Adrenal gland (tissue), 12 donors: ENCODE results near the gene L3MBTL1. TPM values are rescaled to one million over a fixed set of nuclear protein-coding genes. Genes with fewer than 3 reads are reported as not detected.

ENCODE experiments used
- DNase-seq, 7 donors: peaks; one replicate each; pipeline ENCODE4 v3.0.0-alpha.2; 2019 to 2020
- H3K27ac ChIP-seq, 5 donors: fragments of 200-600 bp; sonication (generic) in 4 of 5; 1 replicate in 3 of 5; 2 replicates in 2 of 5; pipeline versions ENCODE4 v1.5.1 to v1.8.0; 2016 to 2020; ENCODE audit warnings: mild to moderate bottlenecking in 1 of 5
- H3K27me3 ChIP-seq: fragments of 200-600 bp; 2 replicates; pipeline ENCODE4 v1.8.0; 2021
- H3K36me3 ChIP-seq, 2 donors: fragments of 200-600 bp; replicated peaks in 1 of 2; 1 replicate in 1 of 2; 2 replicates in 1 of 2; pipeline versions ENCODE4 v1.5.1 to v1.8.0; 2018 to 2022
- H3K4me1 ChIP-seq, 2 donors: fragments of 200-600 bp; replicated peaks in 1 of 2; 1 replicate in 1 of 2; 2 replicates in 1 of 2; pipeline versions ENCODE4 v1.5.1 to v1.8.0; 2018 to 2021
- H3K4me3 ChIP-seq, 4 donors: fragments of 200-600 bp; sonication (generic) in 3 of 4; one replicate each; pipeline ENCODE4 v1.5.1; 2016 to 2018
- H3K9me3 ChIP-seq, 3 donors: fragments of 200-600 bp; sonication (generic) in 1 of 3; replicated peaks in 1 of 3; 1 replicate in 2 of 3; 2 replicates in 1 of 3; pipeline versions ENCODE4 v1.5.1 to v1.8.0; 2016 to 2021
- POLR2A ChIP-seq, 2 donors: fragments of 450-650 bp; IDR thresholded peaks; one replicate each; pipeline ENCODE4 v1.6.1; 2017; ENCODE audit warnings: antibody characterized with exemption in 2 of 2, mild to moderate bottlenecking in 2 of 2, moderate library complexity in 1 of 2
- WGBS, 4 donors: extraction: QIAGEN DNeasy Blood & Tissue Kit in 2 of 4; methylation state at CpG; one replicate each; pipeline versions ENCODE4 v1.1.5 to v1.1.7; 2013 to 2017; 5-methylcytosine and 5-hydroxymethylcytosine counted together
- intact Hi-C, 2 donors: fragments of 100-400 bp; cut with DNase I; formaldehyde crosslinking; loops; one replicate each; pipeline versions ENCODE4 v1.14.1 to v1.15.0; 2022 to 2023
- polyA plus RNA-seq, 3 donors: library from polyadenylated mRNA; stranded (reverse); fragments of 200-250 nt in 2 of 3; fragments of 350-450 nt in 1 of 3; fragmentation: Illumina TruSeq in 1 of 3; extraction: RNeasy Lipid Tissue Mini Kit (QIAGEN cat#74804) in 1 of 3; gene quantifications; one replicate each; pipeline ENCODE4 v1.2.3, GENCODE V29; 2013 to 2014
- total RNA-seq, 9 donors: library from RNA; depleted of rRNA in 4 of 9; stranded (reverse); fragments of >200 nt in 4 of 9; fragments of 120-200 nt in 1 of 9; fragmentation: NEBNext Ultra II Directional in 1 of 9; extraction: Animal tissue kit (Norgen Biotek cat#: 25700) in 1 of 9; gene quantifications; one replicate each; pipeline versions ENCODE4 v1.1.0 to v1.2.4, GENCODE V29; 2013 to 2023
- TF ChIP-seq, protein P1 (sequence below), 6 experiments: fragments of 450-650 bp in 4 of 6; fragments of 200-600 bp in 2 of 6; sonication (generic) in 1 of 6; IDR thresholded peaks; 1 replicate in 5 of 6; 2 replicates in 1 of 6; pipeline versions ENCODE4 v1.5.1 to v1.8.0; 2016 to 2021; ENCODE audit warnings: antibody characterized with exemption in 6 of 6, mild to moderate bottlenecking in 2 of 6, moderate library complexity in 1 of 6
- donor health status: healthy with polysubstance abuse.
- donor health status: Bipolar disorder and iron deficiency.
- donor health status: DM: yes; HTN: yes; CAD: no.
- donor health status: DM: no; HTN: no; CAD: no.
- donor health status: DM: no; HTN: no; CAD: no.
- donor health status: DM: yes; HTN: yes; CAD: no.

Gene L3MBTL1
- total and polyA plus RNA-seq, 12 donors = 3.3 to 24.4 (median 14.0) TPM

DNA sequence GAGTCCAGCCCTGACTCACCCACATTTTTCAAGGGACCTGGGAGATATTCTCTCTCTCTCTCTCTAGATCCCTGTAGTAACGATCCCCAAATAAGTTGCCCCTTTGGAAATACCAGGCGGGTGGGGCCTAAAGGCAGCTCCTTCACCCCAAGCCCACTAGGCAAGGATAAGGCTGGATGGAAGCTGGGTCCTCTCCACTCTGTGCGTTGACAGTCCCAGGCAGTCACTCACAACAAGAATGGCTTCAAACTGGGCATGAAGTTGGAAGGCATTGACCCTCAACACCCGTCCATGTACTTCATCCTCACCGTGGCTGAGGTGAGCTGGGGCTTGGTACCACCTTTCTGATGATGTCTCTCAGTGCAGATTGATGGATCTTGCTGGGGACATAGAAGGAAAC, 21.6 kb downstream of the L3MBTL1 start:
- 84 to 97% (median 94%) methylated on average over 4 to 5 of the region's 5 CpGs for WGBS, 4 donors
- H3K36me3 ChIP-seq = no peaks in the 10 kb centered on the region
- H3K4me3 ChIP-seq = no peak overlapping the region
- peaks cover 0 to 4% of the 10 kb centered on the region in 2 donors for H3K4me1 ChIP-seq
- no peak overlapping the region for H3K27ac ChIP-seq
- intact Hi-C loops = no loop called here
- no peaks in the 10 kb centered on the region for H3K27me3 ChIP-seq
- no peaks in the 10 kb centered on the region for H3K9me3 ChIP-seq
- TF ChIP-seq, protein P1, sequence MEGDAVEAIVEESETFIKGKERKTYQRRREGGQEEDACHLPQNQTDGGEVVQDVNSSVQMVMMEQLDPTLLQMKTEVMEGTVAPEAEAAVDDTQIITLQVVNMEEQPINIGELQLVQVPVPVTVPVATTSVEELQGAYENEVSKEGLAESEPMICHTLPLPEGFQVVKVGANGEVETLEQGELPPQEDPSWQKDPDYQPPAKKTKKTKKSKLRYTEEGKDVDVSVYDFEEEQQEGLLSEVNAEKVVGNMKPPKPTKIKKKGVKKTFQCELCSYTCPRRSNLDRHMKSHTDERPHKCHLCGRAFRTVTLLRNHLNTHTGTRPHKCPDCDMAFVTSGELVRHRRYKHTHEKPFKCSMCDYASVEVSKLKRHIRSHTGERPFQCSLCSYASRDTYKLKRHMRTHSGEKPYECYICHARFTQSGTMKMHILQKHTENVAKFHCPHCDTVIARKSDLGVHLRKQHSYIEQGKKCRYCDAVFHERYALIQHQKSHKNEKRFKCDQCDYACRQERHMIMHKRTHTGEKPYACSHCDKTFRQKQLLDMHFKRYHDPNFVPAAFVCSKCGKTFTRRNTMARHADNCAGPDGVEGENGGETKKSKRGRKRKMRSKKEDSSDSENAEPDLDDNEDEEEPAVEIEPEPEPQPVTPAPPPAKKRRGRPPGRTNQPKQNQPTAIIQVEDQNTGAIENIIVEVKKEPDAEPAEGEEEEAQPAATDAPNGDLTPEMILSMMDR (IDR thresholded peaks at IDR 0.05) = no peak
- TF ChIP-seq POLR2A (IDR thresholded peaks at IDR 0.05) = no peak
- DNase-seq = no peak

DNA sequence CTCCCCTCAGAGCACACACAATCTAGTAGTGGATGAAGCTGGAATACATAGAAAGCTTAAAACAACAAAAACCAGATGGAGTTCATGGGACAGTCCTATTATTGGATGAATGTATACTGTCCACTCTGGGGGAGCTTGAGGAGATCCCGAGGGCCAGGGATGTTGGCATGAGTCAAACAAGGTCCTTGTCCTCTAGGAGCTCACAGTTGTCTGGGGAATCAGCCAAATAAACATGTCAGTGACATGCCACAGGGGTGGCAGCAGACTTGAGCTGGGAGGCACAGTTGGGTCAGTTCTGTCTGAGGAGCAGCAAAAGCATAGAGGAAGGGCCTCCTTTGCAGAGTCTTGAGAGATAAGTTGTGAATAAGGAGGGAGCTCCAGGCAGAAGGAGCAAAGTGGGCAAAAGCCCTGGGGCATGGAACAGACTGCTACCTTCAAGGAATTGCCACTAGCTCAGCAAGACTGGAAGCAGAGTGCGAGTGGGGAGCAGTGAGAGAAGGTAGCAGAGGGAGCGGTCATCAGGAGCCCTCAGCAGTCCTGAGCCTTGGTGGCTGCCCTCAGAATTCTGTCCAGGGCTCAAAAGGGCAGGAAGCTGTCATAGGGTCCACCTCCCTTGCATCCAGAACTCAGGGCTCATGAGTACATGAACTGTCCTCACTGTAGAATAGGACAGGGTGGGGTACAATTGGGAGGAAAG, 22.1 kb downstream of the L3MBTL1 start:
- TF ChIP-seq, protein P1 (IDR thresholded peaks at IDR 0.05) = no peak
- TF ChIP-seq POLR2A (IDR thresholded peaks at IDR 0.05) = no peak
- 74 to 81% (median 80%) methylated on average over 3 of the region's 3 CpGs for WGBS, 4 donors
- no peaks in the 10 kb centered on the region for H3K9me3 ChIP-seq
- H3K4me3 ChIP-seq = no peak overlapping the region
- intact Hi-C loops = loop anchor here in 1 of 2 donors (10.0 kb wide), 1 partner anchor 165 kb away; no protein-coding TSS in a partner anchor
- H3K4me1 ChIP-seq = peaks cover 0 to 4% of the 10 kb centered on the region in 2 donors
- peak in 2 of 7 donors; percentile 35 to 42 for DNase-seq
- no peaks in the 10 kb centered on the region for H3K27me3 ChIP-seq
- H3K36me3 ChIP-seq = no peaks in the 10 kb centered on the region
- H3K27ac ChIP-seq = no peak overlapping the region

DNA sequence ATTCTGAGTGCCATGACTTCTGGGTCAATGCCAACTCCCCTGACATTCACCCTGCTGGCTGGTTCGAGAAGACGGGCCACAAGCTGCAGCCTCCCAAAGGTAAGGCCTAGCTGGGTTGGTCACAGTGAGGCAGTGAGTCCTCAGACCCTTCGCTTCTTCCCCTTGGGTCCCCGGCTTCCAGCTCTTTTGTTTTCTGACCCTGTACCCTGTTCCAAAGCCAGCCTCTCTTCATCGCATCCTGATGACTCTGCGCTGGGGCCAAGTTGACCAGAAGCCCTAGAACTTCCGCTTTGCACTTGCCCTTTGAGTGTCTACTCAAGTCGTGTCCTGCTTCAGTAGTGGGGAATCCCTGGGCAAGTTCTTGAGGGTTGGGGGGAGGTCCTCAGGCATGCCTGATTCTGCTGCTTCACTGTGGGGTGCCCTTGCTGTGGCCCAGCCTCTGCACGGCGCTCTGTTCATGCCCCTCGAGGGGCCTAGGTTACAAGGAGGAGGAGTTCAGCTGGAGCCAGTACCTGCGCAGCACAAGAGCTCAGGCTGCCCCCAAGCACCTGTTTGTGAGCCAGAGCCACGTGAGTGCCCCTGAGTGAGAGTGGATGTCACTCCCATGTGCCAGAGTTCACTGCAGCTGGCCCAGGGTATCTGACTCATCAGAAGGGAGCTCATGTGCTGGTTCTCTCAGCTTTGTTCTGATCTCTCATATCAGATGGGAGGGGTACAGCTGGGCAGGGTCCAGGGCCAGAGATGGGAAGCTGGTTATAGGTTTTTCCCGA, 23.0 kb downstream of the L3MBTL1 start:
- peak in 1 of 2 donors; percentile 15 for TF ChIP-seq POLR2A (IDR thresholded peaks at IDR 0.05)
- TF ChIP-seq, protein P1 (IDR thresholded peaks at IDR 0.05) = no peak
- Histone ChIP-seq H3K27ac (peak overlapping the region in 3 of 5 donors; percentile 54 to 73 (median 66)), H3K27me3 (no peaks in the 10 kb centered on the region), H3K4me1 (peaks cover 0 to 4% of the 10 kb centered on the region in 2 donors), H3K9me3 (no peaks in the 10 kb centered on the region), H3K4me3 (no peak overlapping the region), H3K36me3 (no peaks in the 10 kb centered on the region)
- WGBS, 4 donors = 84 to 90% (median 86%) methylated on average over 9 to 14 of the region's 14 CpGs
- peak; percentile 51 to 86 (median 67) for DNase-seq
- intact Hi-C loops = loop anchor here in 1 of 2 donors (10.0 kb wide), 1 partner anchor 164 kb away; no protein-coding TSS in a partner anchor

- no peak for TF ChIP-seq POLR2A (IDR thresholded peaks at IDR 0.05)
- TF ChIP-seq, protein P1 (IDR thresholded peaks at IDR 0.05) = no peak
- no peaks in the 10 kb centered on the region for H3K9me3 ChIP-seq
- no peaks in the 10 kb centered on the region for H3K36me3 ChIP-seq
- no peak for DNase-seq
- peaks cover 0 to 4% of the 10 kb centered on the region in 2 donors for H3K4me1 ChIP-seq
- H3K27ac ChIP-seq = peak overlapping the region in 3 of 5 donors; percentile 54 to 73 (median 66)
- intact Hi-C loops = loop anchor here in 1 of 2 donors (10.0 kb wide), 1 partner anchor 164 kb away; no protein-coding TSS in a partner anchor
- no peaks in the 10 kb centered on the region for H3K27me3 ChIP-seq
- H3K4me3 ChIP-seq = no peak overlapping the region
Measured at GRCh38 chr20:43531091-43531443, 23.6 kb downstream of the L3MBTL1 start.
